BLaER1 (cell line): ENCODE results near the gene PRUNE1.
A peak's percentile ranks its signal among the peaks of the same experiment; 100 is the strongest.

Experiments
- H3K27ac ChIP-seq: shearing (Covaris generic); formaldehyde crosslinking; 2 replicates; pipeline ENCODE4 v1.8.1; 2022
- H3K27me3 ChIP-seq: shearing (Covaris generic); formaldehyde crosslinking; 2 replicates; pipeline ENCODE4 v1.8.1; 2022
- H3K36me3 ChIP-seq: shearing (Covaris generic); formaldehyde crosslinking; 2 replicates; pipeline ENCODE4 v1.8.1; 2022
- H3K4me1 ChIP-seq: shearing (Covaris generic); formaldehyde crosslinking; 2 replicates; pipeline ENCODE4 v1.8.1; 2022
- H3K4me2 ChIP-seq: shearing (Covaris generic); formaldehyde crosslinking; 2 replicates; pipeline ENCODE4 v1.8.1; 2022
- H3K4me3 ChIP-seq: shearing (Covaris generic); formaldehyde crosslinking; 2 replicates; pipeline ENCODE4 v1.8.1; 2022
- H3K9ac ChIP-seq: shearing (Covaris generic); formaldehyde crosslinking; 2 replicates; pipeline ENCODE4 v1.8.1; 2022
- H3K9me3 ChIP-seq: shearing (Covaris generic); formaldehyde crosslinking; 2 replicates; pipeline ENCODE4 v1.8.1; 2022
- H4K20me1 ChIP-seq: shearing (Covaris generic); formaldehyde crosslinking; 2 replicates; pipeline ENCODE4 v1.8.1; 2022
- Cebpa-rat ChIP-seq: shearing (Covaris generic); IDR thresholded peaks from 2 replicates; pipeline ENCODE4 v1.8.1; 2022

The PRUNE1 gene

GRCh38 chr1:150995460-150995859 is 12.8 kb upstream of the PRUNE1 start:
- peaks cover 11% of the 10 kb centered on the region for H3K4me1 ChIP-seq
- H3K27ac ChIP-seq, result no peak overlapping the region
- peaks cover 47% of the 10 kb centered on the region for H3K36me3 ChIP-seq
- TF ChIP-seq Cebpa-rat, result no peak
- H3K4me3 ChIP-seq, result no peak overlapping the region
- H4K20me1 ChIP-seq, result no peaks in the 10 kb centered on the region
- no peaks in the 10 kb centered on the region for H3K27me3 ChIP-seq
- no peak overlapping the region for H3K9ac ChIP-seq
- no peaks in the 10 kb centered on the region for H3K9me3 ChIP-seq
- 0 out of 2 replicates have a peak overlapping the region, but pooled peaks have one; percentile 25 for H3K4me2 ChIP-seq

GRCh38 chr1:150995896-150996295 is 12.4 kb upstream of the PRUNE1 start:
- no peak for TF ChIP-seq Cebpa-rat
- peaks cover 52% of the 10 kb centered on the region for H3K36me3 ChIP-seq
- no peaks in the 10 kb centered on the region for H3K27me3 ChIP-seq
- no peak overlapping the region for H3K4me3 ChIP-seq
- peaks cover 11% of the 10 kb centered on the region for H3K4me1 ChIP-seq
- H3K9ac ChIP-seq, result no peak overlapping the region
- no peak overlapping the region for H3K27ac ChIP-seq
- H3K9me3 ChIP-seq, result no peaks in the 10 kb centered on the region
- 0 out of 2 replicates have a peak overlapping the region, but pooled peaks have one; percentile 25 for H3K4me2 ChIP-seq
- H4K20me1 ChIP-seq, result no peaks in the 10 kb centered on the region

- no peaks in the 10 kb centered on the region for H3K9me3 ChIP-seq
- no peak overlapping the region for H3K4me3 ChIP-seq
- H3K4me1 ChIP-seq, result peaks cover 14% of the 10 kb centered on the region
- H3K27me3 ChIP-seq, result no peaks in the 10 kb centered on the region
- H3K27ac ChIP-seq, result no peak overlapping the region
- TF ChIP-seq Cebpa-rat, result no peak
- no peak overlapping the region for H3K4me2 ChIP-seq
- H4K20me1 ChIP-seq, result no peaks in the 10 kb centered on the region; the same call in 1 of the 2 replicates
- peaks cover 66% of the 10 kb centered on the region for H3K36me3 ChIP-seq
- no peak overlapping the region for H3K9ac ChIP-seq
These were observed 10.9 kb upstream of the PRUNE1 start for GRCh38 chr1:150997126-150997872.

- Histone ChIP-seq H3K4me1 (peaks cover 20% of the 10 kb centered on the region), H3K4me2 (no peak overlapping the region), H3K27me3 (no peaks in the 10 kb centered on the region), H3K36me3 (peaks cover 71% of the 10 kb centered on the region), H3K27ac (no peak overlapping the region), H3K9ac (no peak overlapping the region), H4K20me1 (no peaks in the 10 kb centered on the region; the same call in 1 of the 2 replicates), H3K4me3 (no peak overlapping the region), H3K9me3 (no peaks in the 10 kb centered on the region)
- no peak for TF ChIP-seq Cebpa-rat
These were observed 10.3 kb upstream of the PRUNE1 start for GRCh38 chr1:150997949-150998348.

GRCh38 chr1:150999051-150999674 is 9.1 kb upstream of the PRUNE1 start:
- Histone ChIP-seq H3K9ac (no peak overlapping the region), H3K36me3 (peaks cover 71% of the 10 kb centered on the region), H3K4me1 (peaks cover 33% of the 10 kb centered on the region), H3K27me3 (no peaks in the 10 kb centered on the region), H3K4me2 (no peak overlapping the region), H3K9me3 (no peaks in the 10 kb centered on the region), H3K4me3 (no peak overlapping the region), H3K27ac (no peak overlapping the region; the same call in 1 of the 2 replicates), H4K20me1 (no peaks in the 10 kb centered on the region; the same call in 1 of the 2 replicates)
- no peak for TF ChIP-seq Cebpa-rat

- Histone ChIP-seq H3K27me3 (no peaks in the 10 kb centered on the region), H3K4me2 (no peak overlapping the region), H3K27ac (no peak overlapping the region), H3K4me3 (no peak overlapping the region), H3K36me3 (peaks cover 71% of the 10 kb centered on the region), H4K20me1 (no peaks in the 10 kb centered on the region; the same call in 1 of the 2 replicates), H3K9ac (no peak overlapping the region), H3K9me3 (no peaks in the 10 kb centered on the region), H3K4me1 (peaks cover 40% of the 10 kb centered on the region)
- no peak for TF ChIP-seq Cebpa-rat
These were observed 8.3 kb upstream of the PRUNE1 start for GRCh38 chr1:150999926-151000325.

- no peaks in the 10 kb centered on the region for H3K27me3 ChIP-seq
- H3K4me1 ChIP-seq, result peaks cover 45% of the 10 kb centered on the region
- H3K4me3 ChIP-seq, result no peak overlapping the region
- no peak overlapping the region for H3K4me2 ChIP-seq
- no peak overlapping the region for H3K27ac ChIP-seq
- H3K9me3 ChIP-seq, result no peaks in the 10 kb centered on the region
- H3K36me3 ChIP-seq, result peaks cover 66% of the 10 kb centered on the region
- H4K20me1 ChIP-seq, result no peaks in the 10 kb centered on the region; the same call in 1 of the 2 replicates
- no peak overlapping the region for H3K9ac ChIP-seq
- TF ChIP-seq Cebpa-rat, result no peak
These were observed 7.8 kb upstream of the PRUNE1 start for GRCh38 chr1:151000408-151000807.

- H3K27ac ChIP-seq, result no peak overlapping the region
- no peak for TF ChIP-seq Cebpa-rat
- H3K4me1 ChIP-seq, result peaks cover 50% of the 10 kb centered on the region
- H3K4me2 ChIP-seq, result no peak overlapping the region
- H4K20me1 ChIP-seq, result no peaks in the 10 kb centered on the region; the same call in 1 of the 2 replicates
- H3K9ac ChIP-seq, result no peak overlapping the region
- H3K36me3 ChIP-seq, result peaks cover 62% of the 10 kb centered on the region
- H3K27me3 ChIP-seq, result no peaks in the 10 kb centered on the region
- H3K4me3 ChIP-seq, result no peak overlapping the region
- H3K9me3 ChIP-seq, result no peaks in the 10 kb centered on the region
These were observed 6.6 kb upstream of the PRUNE1 start for GRCh38 chr1:151001602-151002001.

GRCh38 chr1:151002051-151002450 is 6.2 kb upstream of the PRUNE1 start:
- peaks cover 55% of the 10 kb centered on the region for H3K4me1 ChIP-seq
- no peaks in the 10 kb centered on the region for H3K27me3 ChIP-seq
- no peak overlapping the region for H3K9ac ChIP-seq
- peak overlapping the region; percentile 94; the same call in 1 of the 2 replicates for H3K4me2 ChIP-seq
- no peak overlapping the region for H3K4me3 ChIP-seq
- H3K27ac ChIP-seq, result no peak overlapping the region
- H3K9me3 ChIP-seq, result no peaks in the 10 kb centered on the region
- peaks cover 58% of the 10 kb centered on the region for H3K36me3 ChIP-seq
- H4K20me1 ChIP-seq, result no peaks in the 10 kb centered on the region; the same call in 1 of the 2 replicates
- TF ChIP-seq Cebpa-rat, result no peak

GRCh38 chr1:151002611-151003010 is 5.6 kb upstream of the PRUNE1 start:
- no peak for TF ChIP-seq Cebpa-rat
- peaks cover 52% of the 10 kb centered on the region for H3K36me3 ChIP-seq
- H4K20me1 ChIP-seq, result no peaks in the 10 kb centered on the region; the same call in 1 of the 2 replicates
- H3K4me2 ChIP-seq, result peak overlapping the region; percentile 94
- no peaks in the 10 kb centered on the region for H3K9me3 ChIP-seq
- peaks cover 60% of the 10 kb centered on the region for H3K4me1 ChIP-seq
- no peaks in the 10 kb centered on the region for H3K27me3 ChIP-seq
- H3K27ac ChIP-seq, result no peak overlapping the region
- no peak overlapping the region for H3K4me3 ChIP-seq
- H3K9ac ChIP-seq, result no peak overlapping the region
